HepG2 (cell line): ENCODE measurements around the gene VPS54. TPM values are rescaled to one million over a fixed set of nuclear protein-coding genes. Genes with fewer than 3 reads are reported as not detected.

Experiments
- ATF7-NPFF ChIP-seq: sonication (generic); formaldehyde crosslinking; IDR thresholded peaks from 2 replicates; pipeline ENCODE4 v1.8.1; 2023; ENCODE audit warnings: mild to moderate bottlenecking, low read depth, missing genetic modification reagents, moderate library complexity
- MED1 ChIP-seq: sonication (generic); formaldehyde crosslinking; IDR thresholded peaks from 2 replicates; pipeline ENCODE4 v1.4.0; 2020; ENCODE audit warnings: missing genetic modification reagents
- PPARG ChIP-seq: conservative IDR thresholded peaks from 2 replicates; pipeline ENCODE4 v1.6.1; 2016; ENCODE audit warnings: missing biosample characterization, missing genetic modification reagents
- RAD51 ChIP-seq: fragments of 450-650 bp; IDR thresholded peaks from 2 replicates; pipeline ENCODE4 v1.6.1; 2016; ENCODE audit warnings: borderline replicate concordance
- RNF2 ChIP-seq: fragments of 450-650 bp; conservative IDR thresholded peaks from 2 replicates; pipeline ENCODE4 v1.6.1; 2016; ENCODE audit warnings: low read depth
- SMARCC2 ChIP-seq: fragments of 450-650 bp; IDR thresholded peaks from 2 replicates; pipeline ENCODE4 v1.6.1; 2017; ENCODE audit warnings: antibody characterized with exemption, mild to moderate bottlenecking
- SP1 ChIP-seq, 2 experiments: fragments of 450-650 bp in 1 of 2; sonication (generic) in 1 of 2; formaldehyde crosslinking in 1 of 2; IDR thresholded peaks; 2 replicates each; pipeline versions ENCODE4 v1.4.0 to v1.6.1; 2016 to 2020; ENCODE audit warnings: missing genetic modification reagents in 1 of 2
- ZIK1 ChIP-seq: sonication (generic); formaldehyde crosslinking; IDR thresholded peaks from 2 replicates; pipeline ENCODE4 v1.5.0; 2020; ENCODE audit warnings: mild to moderate bottlenecking, low read depth, missing genetic modification reagents, borderline replicate concordance
- ZNF33B ChIP-seq: sonication (generic); formaldehyde crosslinking; IDR thresholded peaks from 2 replicates; pipeline ENCODE4 v1.5.1; 2020; ENCODE audit warnings: mild to moderate bottlenecking, missing genetic modification reagents
- ZNF615 ChIP-seq: sonication (generic); formaldehyde crosslinking; IDR thresholded peaks from 2 replicates; pipeline ENCODE4 v1.5.0; 2020; ENCODE audit warnings: mild to moderate bottlenecking, missing genetic modification reagents, borderline replicate concordance
- polyA plus RNA-seq, 8 experiments: library from polyadenylated mRNA; depleted of rRNA in 3 of 8; stranded (reverse) in 7 of 8; unstranded in 1 of 8; fragments of >200 nt; fragmentation: Illumina TruSeq in 4 of 8; extraction: Trizol in 4 of 8; gene quantifications; 2 replicates each; pipeline versions ENCODE4 v1.2.1 to v1.2.3, GENCODE V29; 2011 to 2016; ENCODE audit warnings: low read depth in 4 of 8, missing spikeins in 1 of 8, mixed read lengths in 1 of 8; ENCODE audit not compliant: insufficient read depth in 1 of 8
- total RNA-seq, 5 experiments: library from RNA; depleted of rRNA; stranded (reverse); fragments of >200 nt; fragmentation: Illumina TruSeq; extraction: Trizol; gene quantifications; 2 replicates each; pipeline ENCODE4 v1.2.3, GENCODE V29; 2016; ENCODE audit warnings: low read depth in 1 of 5
- TF ChIP-seq, protein P1 (sequence below): sonication (generic); formaldehyde crosslinking; conservative IDR thresholded peaks from 2 replicates; pipeline ENCODE4 v1.4.0; 2020; ENCODE audit warnings: missing genetic modification reagents
- TF ChIP-seq, protein P2 (sequence below): IDR thresholded peaks from 2 replicates; pipeline ENCODE4 v1.6.1; 2012; ENCODE audit warnings: low read length, improper control_type of control experiment
- TF ChIP-seq, protein P3 (sequence below): sonication (generic); formaldehyde crosslinking; IDR thresholded peaks from 2 replicates; pipeline ENCODE4; 2020; ENCODE audit warnings: missing genetic modification reagents, mild to moderate bottlenecking, borderline replicate concordance
- TF ChIP-seq, protein P4 (sequence below): sonication (generic); formaldehyde crosslinking; IDR thresholded peaks from 2 replicates; pipeline ENCODE4 v1.4.0; 2020; ENCODE audit warnings: low read depth, missing genetic modification reagents
- TF ChIP-seq, protein P5 (sequence below): sonication (generic); formaldehyde crosslinking; IDR thresholded peaks from 2 replicates; pipeline ENCODE4 v1.4.0; 2020; ENCODE audit warnings: low read depth, mild to moderate bottlenecking, missing genetic modification reagents

VPS54 gene
- total and polyA plus RNA-seq, 2 of the 13 experiments (the other 11 are each of a cell fraction or from before 2014, with no cell fraction given), result 64.7 to 77.5 TPM

DNA sequence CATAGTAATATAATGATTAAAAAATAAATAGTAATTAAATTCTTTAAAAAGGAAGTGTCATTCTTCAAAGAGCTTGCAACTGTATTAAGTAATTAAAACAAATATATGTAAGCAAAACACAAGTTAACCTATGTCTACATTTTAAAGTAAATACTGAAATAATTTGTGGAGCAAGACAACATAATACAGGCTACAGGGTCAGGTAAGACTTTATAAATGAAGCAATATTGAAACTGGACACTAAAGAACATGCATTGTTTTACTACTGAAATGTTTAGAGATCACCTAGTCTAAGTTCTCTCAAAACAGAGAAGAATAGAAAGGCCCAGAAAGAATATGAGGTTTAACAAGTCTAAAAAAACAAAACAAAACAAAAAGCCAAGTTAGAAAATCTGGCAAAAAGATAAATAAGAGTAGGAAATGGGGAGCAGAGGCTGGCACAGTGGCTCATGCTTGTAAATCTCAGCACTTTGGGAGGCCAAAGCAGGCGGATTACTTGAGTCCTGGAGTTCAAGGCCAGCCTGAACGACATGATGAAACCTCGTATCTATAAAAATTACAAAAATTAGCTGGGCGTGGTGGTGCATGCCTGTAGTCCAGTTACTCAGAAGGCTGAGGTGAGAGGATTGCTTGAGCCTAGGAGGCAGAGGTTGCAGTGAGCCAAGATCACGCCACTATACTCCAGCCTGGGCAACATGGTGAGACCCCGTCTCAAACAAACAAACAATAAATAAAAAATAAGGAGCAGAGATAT is 34.4 kb downstream of the VPS54 start (continued):
- TF ChIP-seq, protein P1, sequence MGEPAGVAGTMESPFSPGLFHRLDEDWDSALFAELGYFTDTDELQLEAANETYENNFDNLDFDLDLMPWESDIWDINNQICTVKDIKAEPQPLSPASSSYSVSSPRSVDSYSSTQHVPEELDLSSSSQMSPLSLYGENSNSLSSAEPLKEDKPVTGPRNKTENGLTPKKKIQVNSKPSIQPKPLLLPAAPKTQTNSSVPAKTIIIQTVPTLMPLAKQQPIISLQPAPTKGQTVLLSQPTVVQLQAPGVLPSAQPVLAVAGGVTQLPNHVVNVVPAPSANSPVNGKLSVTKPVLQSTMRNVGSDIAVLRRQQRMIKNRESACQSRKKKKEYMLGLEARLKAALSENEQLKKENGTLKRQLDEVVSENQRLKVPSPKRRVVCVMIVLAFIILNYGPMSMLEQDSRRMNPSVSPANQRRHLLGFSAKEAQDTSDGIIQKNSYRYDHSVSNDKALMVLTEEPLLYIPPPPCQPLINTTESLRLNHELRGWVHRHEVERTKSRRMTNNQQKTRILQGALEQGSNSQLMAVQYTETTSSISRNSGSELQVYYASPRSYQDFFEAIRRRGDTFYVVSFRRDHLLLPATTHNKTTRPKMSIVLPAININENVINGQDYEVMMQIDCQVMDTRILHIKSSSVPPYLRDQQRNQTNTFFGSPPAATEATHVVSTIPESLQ (CRISPR knock-in tag), result 0 out of 2 replicates have a peak, but pooled peaks have one; percentile 23
- no peak for TF ChIP-seq RNF2
- TF ChIP-seq, protein P2, sequence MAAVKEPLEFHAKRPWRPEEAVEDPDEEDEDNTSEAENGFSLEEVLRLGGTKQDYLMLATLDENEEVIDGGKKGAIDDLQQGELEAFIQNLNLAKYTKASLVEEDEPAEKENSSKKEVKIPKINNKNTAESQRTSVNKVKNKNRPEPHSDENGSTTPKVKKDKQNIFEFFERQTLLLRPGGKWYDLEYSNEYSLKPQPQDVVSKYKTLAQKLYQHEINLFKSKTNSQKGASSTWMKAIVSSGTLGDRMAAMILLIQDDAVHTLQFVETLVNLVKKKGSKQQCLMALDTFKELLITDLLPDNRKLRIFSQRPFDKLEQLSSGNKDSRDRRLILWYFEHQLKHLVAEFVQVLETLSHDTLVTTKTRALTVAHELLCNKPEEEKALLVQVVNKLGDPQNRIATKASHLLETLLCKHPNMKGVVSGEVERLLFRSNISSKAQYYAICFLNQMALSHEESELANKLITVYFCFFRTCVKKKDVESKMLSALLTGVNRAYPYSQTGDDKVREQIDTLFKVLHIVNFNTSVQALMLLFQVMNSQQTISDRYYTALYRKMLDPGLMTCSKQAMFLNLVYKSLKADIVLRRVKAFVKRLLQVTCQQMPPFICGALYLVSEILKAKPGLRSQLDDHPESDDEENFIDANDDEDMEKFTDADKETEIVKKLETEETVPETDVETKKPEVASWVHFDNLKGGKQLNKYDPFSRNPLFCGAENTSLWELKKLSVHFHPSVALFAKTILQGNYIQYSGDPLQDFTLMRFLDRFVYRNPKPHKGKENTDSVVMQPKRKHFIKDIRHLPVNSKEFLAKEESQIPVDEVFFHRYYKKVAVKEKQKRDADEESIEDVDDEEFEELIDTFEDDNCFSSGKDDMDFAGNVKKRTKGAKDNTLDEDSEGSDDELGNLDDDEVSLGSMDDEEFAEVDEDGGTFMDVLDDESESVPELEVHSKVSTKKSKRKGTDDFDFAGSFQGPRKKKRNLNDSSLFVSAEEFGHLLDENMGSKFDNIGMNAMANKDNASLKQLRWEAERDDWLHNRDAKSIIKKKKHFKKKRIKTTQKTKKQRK, result no peak
- no peak for TF ChIP-seq SMARCC2
- no peak for TF ChIP-seq ATF7-NPFF (CRISPR knock-in tag)
- TF ChIP-seq, protein P3, sequence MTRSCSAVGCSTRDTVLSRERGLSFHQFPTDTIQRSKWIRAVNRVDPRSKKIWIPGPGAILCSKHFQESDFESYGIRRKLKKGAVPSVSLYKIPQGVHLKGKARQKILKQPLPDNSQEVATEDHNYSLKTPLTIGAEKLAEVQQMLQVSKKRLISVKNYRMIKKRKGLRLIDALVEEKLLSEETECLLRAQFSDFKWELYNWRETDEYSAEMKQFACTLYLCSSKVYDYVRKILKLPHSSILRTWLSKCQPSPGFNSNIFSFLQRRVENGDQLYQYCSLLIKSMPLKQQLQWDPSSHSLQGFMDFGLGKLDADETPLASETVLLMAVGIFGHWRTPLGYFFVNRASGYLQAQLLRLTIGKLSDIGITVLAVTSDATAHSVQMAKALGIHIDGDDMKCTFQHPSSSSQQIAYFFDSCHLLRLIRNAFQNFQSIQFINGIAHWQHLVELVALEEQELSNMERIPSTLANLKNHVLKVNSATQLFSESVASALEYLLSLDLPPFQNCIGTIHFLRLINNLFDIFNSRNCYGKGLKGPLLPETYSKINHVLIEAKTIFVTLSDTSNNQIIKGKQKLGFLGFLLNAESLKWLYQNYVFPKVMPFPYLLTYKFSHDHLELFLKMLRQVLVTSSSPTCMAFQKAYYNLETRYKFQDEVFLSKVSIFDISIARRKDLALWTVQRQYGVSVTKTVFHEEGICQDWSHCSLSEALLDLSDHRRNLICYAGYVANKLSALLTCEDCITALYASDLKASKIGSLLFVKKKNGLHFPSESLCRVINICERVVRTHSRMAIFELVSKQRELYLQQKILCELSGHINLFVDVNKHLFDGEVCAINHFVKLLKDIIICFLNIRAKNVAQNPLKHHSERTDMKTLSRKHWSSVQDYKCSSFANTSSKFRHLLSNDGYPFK (CRISPR knock-in tag), result no peak
- peak; percentile 35; the same call in 1 of the 2 replicates for TF ChIP-seq PPARG (CRISPR knock-in tag)
- TF ChIP-seq RAD51, result no peak
- TF ChIP-seq ZNF615, result no peak
- TF ChIP-seq ZIK1 (CRISPR knock-in tag), result no peak
- no peak for TF ChIP-seq SP1 (IDR thresholded peaks at IDR 0.05)
- no peak for TF ChIP-seq SP1 (CRISPR knock-in tag; IDR thresholded peaks at IDR 0.05)
- TF ChIP-seq, protein P4, sequence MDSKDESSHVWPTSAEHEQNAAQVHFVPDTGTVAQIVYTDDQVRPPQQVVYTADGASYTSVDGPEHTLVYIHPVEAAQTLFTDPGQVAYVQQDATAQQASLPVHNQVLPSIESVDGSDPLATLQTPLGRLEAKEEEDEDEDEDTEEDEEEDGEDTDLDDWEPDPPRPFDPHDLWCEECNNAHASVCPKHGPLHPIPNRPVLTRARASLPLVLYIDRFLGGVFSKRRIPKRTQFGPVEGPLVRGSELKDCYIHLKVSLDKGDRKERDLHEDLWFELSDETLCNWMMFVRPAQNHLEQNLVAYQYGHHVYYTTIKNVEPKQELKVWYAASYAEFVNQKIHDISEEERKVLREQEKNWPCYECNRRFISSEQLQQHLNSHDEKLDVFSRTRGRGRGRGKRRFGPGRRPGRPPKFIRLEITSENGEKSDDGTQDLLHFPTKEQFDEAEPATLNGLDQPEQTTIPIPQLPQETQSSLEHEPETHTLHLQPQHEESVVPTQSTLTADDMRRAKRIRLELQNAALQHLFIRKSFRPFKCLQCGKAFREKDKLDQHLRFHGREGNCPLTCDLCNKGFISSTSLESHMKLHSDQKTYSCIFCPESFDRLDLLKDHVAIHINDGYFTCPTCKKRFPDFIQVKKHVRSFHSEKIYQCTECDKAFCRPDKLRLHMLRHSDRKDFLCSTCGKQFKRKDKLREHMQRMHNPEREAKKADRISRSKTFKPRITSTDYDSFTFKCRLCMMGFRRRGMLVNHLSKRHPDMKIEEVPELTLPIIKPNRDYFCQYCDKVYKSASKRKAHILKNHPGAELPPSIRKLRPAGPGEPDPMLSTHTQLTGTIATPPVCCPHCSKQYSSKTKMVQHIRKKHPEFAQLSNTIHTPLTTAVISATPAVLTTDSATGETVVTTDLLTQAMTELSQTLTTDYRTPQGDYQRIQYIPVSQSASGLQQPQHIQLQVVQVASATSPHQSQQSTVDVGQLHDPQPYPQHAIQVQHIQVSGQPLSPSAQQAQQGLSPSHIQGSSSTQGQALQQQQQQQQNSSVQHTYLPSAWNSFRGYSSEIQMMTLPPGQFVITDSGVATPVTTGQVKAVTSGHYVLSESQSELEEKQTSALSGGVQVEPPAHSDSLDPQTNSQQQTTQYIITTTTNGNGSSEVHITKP (CRISPR knock-in tag), result no peak
- TF ChIP-seq, protein P5, sequence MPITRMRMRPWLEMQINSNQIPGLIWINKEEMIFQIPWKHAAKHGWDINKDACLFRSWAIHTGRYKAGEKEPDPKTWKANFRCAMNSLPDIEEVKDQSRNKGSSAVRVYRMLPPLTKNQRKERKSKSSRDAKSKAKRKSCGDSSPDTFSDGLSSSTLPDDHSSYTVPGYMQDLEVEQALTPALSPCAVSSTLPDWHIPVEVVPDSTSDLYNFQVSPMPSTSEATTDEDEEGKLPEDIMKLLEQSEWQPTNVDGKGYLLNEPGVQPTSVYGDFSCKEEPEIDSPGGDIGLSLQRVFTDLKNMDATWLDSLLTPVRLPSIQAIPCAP (CRISPR knock-in tag), result no peak
- TF ChIP-seq ZNF33B, result no peak
- TF ChIP-seq MED1, result peak; percentile 94
